GM13976 (cell line): ENCODE measurements around the gene SPART.

Source experiments
- DNase-seq: peaks from one replicate; pipeline ENCODE4 v3.0.0; 2012; ENCODE audit warnings: low spot score
- CTCF ChIP-seq: IDR thresholded peaks from 2 replicates; pipeline ENCODE4 v1.5.1; 2012; ENCODE audit warnings: borderline replicate concordance, mild to moderate bottlenecking; ENCODE audit not compliant: insufficient read depth; ENCODE audit errors: extremely low read depth, missing control alignments, control extremely low read depth
- in situ Hi-C: fragments of 300-500 bp; cut with MboI; formaldehyde crosslinking; loops from one replicate; pipeline ENCODE4 v1.12.0; 2022; ENCODE audit warnings: low sequenced_read_pairs, mixed read lengths, inconsistent platforms; ENCODE audit not compliant: unreplicated experiment

The SPART gene

DNA sequence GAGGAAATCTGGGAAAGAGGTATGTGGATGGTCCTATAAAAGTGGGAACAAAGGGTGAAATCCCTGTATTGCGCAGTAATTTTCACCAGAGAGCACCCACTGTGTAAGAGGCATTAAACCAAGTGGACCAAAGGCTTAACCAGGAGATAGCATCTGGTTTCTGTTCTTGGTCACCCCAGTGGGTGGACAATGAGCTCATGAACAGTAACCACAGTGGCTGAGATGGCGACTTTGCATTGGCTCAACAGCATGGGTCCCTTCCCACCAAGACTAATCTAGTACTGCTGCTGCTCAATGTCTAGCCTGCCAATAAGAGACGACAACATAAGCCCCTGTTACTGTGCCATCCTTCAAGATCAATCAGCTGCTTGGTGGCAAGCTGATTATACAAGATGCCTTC, 85.2 kb downstream of the SPART start:
- TF ChIP-seq CTCF, result no peak
- no peak for DNase-seq
- in situ Hi-C loops, result no loop called here

DNA sequence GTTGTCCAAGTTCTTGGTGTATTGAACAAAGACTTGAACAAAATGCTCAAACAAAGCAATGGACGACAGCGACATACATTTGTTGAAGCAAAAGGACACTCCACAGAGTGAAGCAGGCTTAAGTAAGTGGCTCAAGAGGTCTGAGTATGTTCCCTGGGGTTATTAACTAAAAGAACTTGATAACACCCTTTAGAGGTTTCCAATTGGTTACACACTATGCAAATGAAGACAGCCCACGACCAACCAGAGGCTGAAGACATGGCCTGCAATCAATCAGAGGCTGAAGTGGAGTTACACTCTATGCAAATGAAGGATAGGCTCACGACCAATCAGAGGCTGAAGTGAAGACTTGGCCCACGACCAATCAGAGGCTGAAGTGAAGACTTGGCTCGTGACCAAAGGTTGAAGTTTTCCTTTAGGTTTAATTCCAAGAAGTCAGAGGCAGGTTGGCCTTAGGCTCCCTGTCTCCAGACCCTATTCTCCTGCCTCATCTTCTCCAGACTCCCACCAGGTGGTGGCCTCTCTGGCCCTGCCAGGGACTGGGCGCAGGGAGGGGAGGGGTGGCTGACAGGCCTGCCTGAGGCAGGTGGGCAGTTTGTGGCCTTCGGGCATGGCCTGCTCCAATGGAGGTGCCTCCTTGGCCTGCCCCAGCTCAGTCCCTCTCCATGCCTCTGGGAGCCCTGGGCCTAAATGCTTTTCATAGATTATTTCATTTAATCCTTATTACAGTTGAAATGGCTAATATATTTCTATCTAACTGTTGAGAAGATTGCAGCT, 86.6 kb downstream of the SPART start:
- in situ Hi-C loops, result no loop called here
- no peak for DNase-seq
- no peak for TF ChIP-seq CTCF

DNA sequence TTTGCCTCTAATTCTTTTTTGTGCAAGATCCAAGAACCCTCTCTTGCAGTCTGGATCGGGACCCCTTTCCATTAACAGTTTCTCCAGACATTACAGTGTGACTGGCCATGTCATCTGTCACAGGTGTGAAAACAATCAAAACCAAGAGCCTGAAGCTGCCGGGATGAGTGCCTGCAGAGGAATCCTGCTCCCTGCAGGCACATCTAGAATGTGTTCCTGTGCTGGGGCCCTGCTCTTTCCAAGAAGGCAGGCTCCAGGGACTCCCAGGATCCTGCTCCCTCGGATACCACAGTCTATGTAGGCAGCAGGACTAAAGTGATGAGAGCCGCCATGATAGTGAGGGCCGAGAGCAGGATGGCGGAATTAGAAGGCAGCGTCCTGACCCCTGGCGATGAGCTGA, 87.4 kb downstream of the SPART start:
- TF ChIP-seq CTCF, result no peak
- no peak for DNase-seq
- in situ Hi-C loops, result no loop called here
